Testis (tissue), 2 donors: ENCODE measurements around the gene HS3ST3A1.

Experiments
- CTCF ChIP-seq, 3 experiments: fragments of 450-650 bp in 2 of 3; fragments of 200-600 bp in 1 of 3; sonication (generic) in 1 of 3; IDR thresholded peaks; one replicate each; pipeline ENCODE4 v1.5.1; 2016 to 2019; ENCODE audit warnings: antibody characterized with exemption in 3 of 3, mild to moderate bottlenecking in 2 of 3, moderate library complexity in 1 of 3
- POLR2A ChIP-seq: fragments of 450-650 bp; IDR thresholded peaks from one replicate; pipeline ENCODE4 v1.6.1; 2017; ENCODE audit warnings: antibody characterized with exemption, mild to moderate bottlenecking, moderate library complexity

- TF ChIP-seq CTCF (IDR thresholded peaks at IDR 0.05) (no peak), POLR2A (no peak)
Observed at GRCh38 chr17:13545941-13546340, 55.8 kb downstream of the HS3ST3A1 start.
